GM10266 (cell line): Measurements from ENCODE around the gene COL23A1.
"Not testable (repeated sequence)": the region's sequence is repeated elsewhere in the genome, so short reads cannot be mapped to it uniquely, and the experiment has no call there.

Experiments
- DNase-seq: peaks from one replicate; pipeline ENCODE4 v3.0.0; 2012; ENCODE audit errors: extremely low spot score
- TF ChIP-seq, protein P1 (sequence below): IDR thresholded peaks from 2 replicates; pipeline ENCODE4 v1.5.1; 2012; ENCODE audit warnings: mild to moderate bottlenecking, low read depth; ENCODE audit not compliant: control insufficient read depth, insufficient read depth; ENCODE audit errors: missing control alignments

COL23A1 gene

DNA sequence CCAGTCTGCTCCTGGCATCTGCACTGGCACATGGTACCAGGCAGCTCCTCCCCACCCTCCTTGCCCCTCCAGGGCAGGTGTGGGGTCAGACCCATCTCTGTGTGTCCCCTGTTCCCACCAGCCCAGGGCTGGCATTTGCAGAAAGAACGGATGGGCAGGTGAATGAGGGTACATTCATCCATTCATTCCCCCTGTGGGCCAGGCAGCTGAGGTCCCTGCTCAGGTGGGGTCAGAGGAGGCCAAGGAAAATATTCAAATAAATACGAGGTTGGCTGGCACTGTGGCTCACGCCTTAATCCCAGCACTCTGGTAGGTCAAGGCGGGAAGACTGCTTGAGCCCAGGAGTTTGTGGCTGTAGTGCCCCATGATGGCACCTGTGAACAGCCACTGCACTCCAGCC lies 332.5 kb downstream of the COL23A1 start:
- no peak for DNase-seq
- TF ChIP-seq, protein P1, sequence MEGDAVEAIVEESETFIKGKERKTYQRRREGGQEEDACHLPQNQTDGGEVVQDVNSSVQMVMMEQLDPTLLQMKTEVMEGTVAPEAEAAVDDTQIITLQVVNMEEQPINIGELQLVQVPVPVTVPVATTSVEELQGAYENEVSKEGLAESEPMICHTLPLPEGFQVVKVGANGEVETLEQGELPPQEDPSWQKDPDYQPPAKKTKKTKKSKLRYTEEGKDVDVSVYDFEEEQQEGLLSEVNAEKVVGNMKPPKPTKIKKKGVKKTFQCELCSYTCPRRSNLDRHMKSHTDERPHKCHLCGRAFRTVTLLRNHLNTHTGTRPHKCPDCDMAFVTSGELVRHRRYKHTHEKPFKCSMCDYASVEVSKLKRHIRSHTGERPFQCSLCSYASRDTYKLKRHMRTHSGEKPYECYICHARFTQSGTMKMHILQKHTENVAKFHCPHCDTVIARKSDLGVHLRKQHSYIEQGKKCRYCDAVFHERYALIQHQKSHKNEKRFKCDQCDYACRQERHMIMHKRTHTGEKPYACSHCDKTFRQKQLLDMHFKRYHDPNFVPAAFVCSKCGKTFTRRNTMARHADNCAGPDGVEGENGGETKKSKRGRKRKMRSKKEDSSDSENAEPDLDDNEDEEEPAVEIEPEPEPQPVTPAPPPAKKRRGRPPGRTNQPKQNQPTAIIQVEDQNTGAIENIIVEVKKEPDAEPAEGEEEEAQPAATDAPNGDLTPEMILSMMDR = no peak

DNA sequence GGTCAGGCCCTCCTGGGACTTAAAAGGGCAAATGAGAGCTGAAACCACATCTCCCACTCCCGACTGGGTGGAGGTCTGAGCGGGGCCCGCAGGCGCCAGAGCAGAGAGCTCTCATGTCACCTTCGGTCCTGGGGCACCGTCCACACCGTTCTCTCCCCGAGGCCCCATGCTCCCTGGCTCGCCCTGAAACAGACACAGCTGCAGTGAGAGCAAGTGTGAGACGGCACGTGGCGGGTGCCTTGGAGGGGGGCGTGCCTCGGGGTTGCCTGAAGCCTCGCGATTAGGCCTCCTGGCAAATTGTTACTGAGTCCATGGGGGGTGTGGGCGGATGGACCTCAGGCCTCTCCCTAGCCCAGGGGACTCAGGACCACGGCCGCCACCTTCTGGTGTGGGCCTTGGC lies 333.4 kb downstream of the COL23A1 start:
- TF ChIP-seq, protein P1 = no peak
- DNase-seq = no peak

DNA sequence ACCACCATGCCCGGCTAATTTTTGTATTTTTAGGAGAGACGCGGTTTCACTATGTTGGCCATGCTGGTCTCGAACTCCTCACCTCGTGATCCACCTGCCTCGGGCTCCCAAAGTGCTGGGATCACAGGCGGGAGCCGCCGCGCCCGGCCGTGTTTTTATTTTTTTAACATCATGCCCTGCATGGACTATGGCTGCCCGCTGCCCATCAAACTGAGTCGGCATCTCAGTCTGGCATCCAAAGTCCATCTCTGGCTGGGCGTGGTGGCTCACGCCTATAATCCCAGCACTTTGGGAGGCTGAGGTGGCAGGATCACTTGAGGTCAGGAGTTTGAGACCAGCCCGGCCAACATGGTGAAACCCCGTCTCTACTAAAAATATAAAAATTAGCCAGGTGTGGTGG lies 336.6 kb downstream of the COL23A1 start:
- not testable (repeated sequence) for DNase-seq

DNA sequence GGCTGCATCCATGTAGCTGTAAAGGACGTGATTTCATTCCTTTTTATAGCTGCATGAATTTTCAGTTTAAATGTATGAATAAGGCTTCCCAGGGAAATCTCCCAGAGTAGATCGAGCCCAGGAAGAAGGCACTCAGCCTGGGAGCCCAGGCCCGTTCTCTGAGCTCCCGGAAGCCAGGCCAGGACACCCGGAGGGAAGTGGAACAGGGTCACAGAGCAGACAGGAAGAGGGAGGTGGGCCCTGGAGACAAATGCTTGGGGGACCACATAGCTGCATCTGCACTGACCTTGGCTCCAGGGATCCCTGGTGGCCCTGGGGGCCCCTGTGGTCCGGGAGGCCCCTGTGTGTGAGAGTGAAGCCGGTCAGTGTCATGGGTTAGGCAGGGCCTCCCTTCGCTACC lies 337.9 kb downstream of the COL23A1 start:
- TF ChIP-seq, protein P1 = no peak
- no peak for DNase-seq

DNA sequence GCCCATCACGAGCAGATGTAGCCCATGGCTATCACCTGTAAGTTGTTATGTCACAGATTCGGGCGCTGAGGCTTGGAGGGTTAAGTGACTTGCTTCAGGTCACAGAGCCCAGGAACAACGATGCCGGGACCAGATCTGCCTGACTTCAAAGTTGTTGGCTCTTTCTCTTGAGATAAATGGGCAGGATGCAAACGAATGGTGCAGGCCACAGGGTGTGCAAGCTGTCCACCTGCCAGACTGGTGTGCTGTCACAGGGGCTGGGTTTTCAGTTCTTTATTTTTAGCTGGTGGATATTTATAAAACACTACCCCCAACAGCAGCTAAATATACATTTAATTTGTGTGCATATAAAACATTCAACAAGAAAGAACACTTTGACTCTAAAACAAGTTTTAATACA lies 339.9 kb downstream of the COL23A1 start:
- no peak for DNase-seq
- TF ChIP-seq, protein P1 = no peak

DNA sequence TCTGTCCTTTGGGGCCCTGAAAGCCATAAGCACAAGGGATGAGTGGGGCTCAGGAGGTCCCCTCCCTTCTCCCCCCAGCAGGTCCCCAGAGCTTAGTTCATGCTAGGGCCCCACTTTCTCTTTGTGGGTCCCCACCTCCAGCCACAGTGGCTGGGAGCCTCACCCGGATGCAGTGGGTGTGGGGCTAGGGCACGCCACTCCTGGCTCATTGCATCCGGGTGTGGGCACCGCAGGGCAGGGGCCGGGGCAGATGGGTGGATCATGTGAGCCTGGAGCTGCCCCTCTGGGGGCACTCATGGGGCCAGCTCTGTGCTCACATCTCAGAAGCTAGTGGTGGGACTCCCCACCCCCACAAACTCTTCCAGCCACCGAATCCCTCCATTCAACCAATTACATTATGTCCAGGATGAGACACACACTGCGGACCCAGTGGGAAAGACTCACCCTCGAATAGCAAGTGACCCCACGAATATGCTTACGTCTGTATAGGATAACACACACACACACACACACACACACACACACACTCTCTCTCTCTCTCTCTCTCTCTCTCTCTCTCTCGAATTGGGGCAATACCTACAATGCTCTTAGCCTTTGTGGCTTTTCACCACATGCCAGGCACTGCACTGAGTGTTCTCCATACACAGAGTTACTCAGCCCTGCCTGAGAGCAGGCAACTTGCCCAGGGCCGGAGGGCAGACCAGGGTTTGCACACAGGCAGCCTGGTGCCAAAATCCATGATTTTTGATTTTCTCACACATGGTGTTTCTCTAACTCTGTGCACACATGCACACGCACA lies 340.8 kb downstream of the COL23A1 start:
- DNase-seq = no peak
- TF ChIP-seq, protein P1 = no peak

DNA sequence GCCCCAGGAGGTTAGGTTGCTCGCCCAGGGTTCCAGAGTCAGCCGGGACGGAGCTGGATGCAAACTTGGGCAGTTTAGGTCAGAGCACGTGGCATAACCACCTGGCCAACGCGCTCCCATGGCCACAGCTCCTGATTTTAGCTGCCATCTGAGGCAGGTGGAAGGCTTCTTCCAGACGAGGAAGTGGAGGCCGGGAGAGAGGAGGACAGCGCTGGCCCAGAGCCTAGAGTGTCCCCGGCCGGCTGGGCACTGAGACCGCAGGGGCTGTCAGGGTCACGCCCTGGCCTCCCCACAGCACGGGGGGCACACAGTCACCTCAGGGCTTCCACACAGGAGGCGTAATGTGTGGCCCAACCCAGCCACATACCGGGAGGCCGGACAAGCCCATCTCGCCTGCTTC lies 341.4 kb downstream of the COL23A1 start:
- no peak for DNase-seq
- TF ChIP-seq, protein P1 = no peak
